Peyer's patch (tissue), 4 donors: ENCODE results near the gene DUSP9.

Experiments used
- POLR2A ChIP-seq, 2 donors: fragments of 450-650 bp; IDR thresholded peaks; one replicate each; pipeline ENCODE4 v1.5.1; 2017; ENCODE audit warnings: antibody characterized with exemption in 2 of 2, mild to moderate bottlenecking in 2 of 2, moderate library complexity in 2 of 2
- TF ChIP-seq, protein P1 (sequence below), 6 experiments: fragments of 450-650 bp in 4 of 6; fragments of 200-600 bp in 2 of 6; sonication (generic) in 1 of 6; IDR thresholded peaks; one replicate each; pipeline ENCODE4 v1.5.1; 2017 to 2019; ENCODE audit warnings: antibody characterized with exemption in 6 of 6, mild to moderate bottlenecking in 3 of 6, moderate library complexity in 1 of 6

DNA sequence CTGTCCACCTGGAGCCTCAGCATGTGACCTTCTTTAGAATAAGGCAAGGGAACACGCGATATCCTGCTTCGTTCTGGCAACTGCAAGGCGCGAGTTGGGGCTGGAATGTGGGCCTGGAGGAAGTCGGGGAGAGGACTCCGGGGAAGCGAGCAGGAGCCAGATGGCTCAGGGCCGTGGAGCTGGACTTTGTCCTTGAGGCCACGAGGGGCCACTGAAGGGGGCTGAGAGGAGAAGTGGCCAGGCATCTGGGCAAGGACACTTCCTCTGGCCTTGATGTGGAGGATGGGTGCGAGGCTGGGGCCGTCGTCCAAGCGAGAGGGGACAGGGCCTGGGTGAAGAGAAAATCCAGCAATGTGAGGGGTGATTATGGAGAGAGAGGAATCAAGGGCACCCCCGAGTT is 12.2 kb upstream of the DUSP9 start:
- no peak for TF ChIP-seq POLR2A (IDR thresholded peaks at IDR 0.05)
- TF ChIP-seq, protein P1, sequence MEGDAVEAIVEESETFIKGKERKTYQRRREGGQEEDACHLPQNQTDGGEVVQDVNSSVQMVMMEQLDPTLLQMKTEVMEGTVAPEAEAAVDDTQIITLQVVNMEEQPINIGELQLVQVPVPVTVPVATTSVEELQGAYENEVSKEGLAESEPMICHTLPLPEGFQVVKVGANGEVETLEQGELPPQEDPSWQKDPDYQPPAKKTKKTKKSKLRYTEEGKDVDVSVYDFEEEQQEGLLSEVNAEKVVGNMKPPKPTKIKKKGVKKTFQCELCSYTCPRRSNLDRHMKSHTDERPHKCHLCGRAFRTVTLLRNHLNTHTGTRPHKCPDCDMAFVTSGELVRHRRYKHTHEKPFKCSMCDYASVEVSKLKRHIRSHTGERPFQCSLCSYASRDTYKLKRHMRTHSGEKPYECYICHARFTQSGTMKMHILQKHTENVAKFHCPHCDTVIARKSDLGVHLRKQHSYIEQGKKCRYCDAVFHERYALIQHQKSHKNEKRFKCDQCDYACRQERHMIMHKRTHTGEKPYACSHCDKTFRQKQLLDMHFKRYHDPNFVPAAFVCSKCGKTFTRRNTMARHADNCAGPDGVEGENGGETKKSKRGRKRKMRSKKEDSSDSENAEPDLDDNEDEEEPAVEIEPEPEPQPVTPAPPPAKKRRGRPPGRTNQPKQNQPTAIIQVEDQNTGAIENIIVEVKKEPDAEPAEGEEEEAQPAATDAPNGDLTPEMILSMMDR (IDR thresholded peaks at IDR 0.05), result no peak
